ENCODE results near the gene SLC22A7.
"Not testable (repeated sequence)": the region's sequence is repeated elsewhere in the genome, so short reads cannot be mapped to it uniquely, and the experiment has no call there.

Gene SLC22A7

DNA sequence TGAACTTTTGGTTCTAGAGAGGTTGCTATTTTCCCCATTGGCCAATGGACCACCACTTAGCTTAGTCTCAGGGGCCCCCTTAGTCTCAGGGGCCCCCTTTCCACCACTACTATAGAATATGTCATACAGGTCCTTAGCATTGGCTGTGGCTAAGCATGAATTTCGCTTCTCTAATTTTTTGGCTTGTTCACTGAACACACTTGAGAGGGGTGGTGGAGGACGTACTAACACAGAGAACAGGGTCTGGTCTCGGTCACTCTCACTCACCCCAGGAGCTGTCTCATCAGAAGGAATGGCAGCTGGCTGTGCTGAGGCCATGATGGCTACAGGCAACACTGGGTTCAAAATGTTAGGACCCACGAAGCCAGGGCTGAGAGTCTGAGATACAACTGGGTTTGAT is 41.1 kb downstream of the SLC22A7 start:
- no peak for DNase-seq (ENCODE audit: low spot score)

DNA sequence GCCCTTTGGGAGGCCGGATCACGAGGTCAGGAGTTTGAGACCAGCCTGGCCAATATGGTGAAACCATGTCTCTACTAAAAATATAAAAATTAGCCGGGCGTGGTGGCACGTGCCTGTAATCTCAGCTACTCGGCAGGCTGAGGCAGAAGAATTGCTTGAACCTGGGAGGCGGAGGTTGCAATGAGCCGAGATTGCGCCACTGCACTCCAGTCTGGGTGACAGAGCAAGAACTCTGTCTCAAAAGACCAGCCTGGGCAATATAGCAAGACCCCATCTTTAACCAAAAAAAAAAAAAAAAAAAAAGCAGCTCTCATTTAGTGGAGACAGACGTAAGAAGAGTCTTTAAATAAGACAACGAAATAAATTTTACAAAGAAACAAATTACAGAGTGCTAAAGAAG is 48.2 kb downstream of the SLC22A7 start:
- not testable (repeated sequence) for DNase-seq (ENCODE audit: low spot score)

DNA sequence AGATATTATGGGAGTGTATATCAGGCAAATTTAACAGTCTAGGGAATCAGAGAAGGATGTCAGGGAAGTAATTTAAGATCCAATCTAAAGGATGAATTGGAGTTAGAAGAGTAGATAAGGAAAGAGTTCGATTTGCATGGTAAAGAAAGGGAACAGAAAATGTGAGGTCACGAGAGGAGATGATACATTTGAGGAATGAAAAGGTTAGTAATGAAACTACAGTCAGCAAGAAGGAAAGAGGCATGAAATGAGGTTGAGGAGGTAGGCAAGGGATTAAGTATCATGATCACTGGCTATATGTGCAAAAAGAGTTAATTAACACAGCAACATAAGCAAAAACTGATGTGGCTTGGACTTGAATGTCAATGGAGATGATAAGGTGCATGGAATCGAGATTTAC is 49.0 kb downstream of the SLC22A7 start:
- DNase-seq (ENCODE audit: low spot score): no peak

DNA sequence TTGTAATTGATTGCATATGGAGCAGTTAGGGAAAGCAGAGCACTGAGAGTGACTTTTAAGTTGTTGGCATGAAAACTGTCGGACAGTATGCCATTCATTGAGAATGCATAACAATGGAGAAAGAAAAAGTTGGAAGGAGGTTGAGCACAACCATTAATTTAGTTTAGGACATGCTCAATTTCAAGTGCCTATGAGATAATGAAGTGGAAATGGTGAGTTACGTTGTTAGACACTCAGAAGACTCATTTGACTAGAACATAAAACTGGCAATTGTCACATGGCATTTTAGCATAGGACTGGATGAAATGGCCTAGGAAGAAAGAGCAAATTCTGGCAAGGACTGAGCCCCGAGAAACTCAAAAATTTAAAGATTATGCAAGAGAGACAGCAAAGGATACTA is 49.4 kb downstream of the SLC22A7 start:
- DNase-seq (ENCODE audit: low spot score): no peak

DNA sequence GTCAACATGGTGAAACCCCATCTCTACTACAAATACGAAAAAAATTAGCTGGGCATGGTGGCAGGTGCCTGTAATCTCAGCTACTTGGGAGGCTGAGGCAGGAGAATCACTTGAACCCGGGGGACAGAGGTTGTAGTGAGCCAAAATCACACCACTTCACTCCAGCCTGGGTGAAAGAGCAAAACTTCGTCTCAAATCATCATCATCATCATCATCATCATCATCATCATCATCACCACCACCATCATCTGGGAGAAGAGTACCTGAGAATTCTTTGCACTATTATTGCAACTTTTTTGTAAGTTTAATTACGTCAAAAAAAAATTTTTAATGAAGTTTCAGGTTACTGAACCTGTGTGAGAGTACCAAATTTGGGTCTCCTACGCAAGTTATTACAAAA is 53.9 kb downstream of the SLC22A7 start:
- not testable (repeated sequence) for DNase-seq (ENCODE audit: low spot score)
